HG03045 (cell line): ENCODE measurements around the gene SLC38A6.

ENCODE experiments used
- ATAC-seq: cut with Tn5 transposase; IDR thresholded peaks from one replicate; pipeline ENCODE4 v1.9.1; 2021; ENCODE audit warnings: mild to moderate bottlenecking, moderate library complexity; ENCODE audit not compliant: unreplicated experiment

SLC38A6 gene

DNA sequence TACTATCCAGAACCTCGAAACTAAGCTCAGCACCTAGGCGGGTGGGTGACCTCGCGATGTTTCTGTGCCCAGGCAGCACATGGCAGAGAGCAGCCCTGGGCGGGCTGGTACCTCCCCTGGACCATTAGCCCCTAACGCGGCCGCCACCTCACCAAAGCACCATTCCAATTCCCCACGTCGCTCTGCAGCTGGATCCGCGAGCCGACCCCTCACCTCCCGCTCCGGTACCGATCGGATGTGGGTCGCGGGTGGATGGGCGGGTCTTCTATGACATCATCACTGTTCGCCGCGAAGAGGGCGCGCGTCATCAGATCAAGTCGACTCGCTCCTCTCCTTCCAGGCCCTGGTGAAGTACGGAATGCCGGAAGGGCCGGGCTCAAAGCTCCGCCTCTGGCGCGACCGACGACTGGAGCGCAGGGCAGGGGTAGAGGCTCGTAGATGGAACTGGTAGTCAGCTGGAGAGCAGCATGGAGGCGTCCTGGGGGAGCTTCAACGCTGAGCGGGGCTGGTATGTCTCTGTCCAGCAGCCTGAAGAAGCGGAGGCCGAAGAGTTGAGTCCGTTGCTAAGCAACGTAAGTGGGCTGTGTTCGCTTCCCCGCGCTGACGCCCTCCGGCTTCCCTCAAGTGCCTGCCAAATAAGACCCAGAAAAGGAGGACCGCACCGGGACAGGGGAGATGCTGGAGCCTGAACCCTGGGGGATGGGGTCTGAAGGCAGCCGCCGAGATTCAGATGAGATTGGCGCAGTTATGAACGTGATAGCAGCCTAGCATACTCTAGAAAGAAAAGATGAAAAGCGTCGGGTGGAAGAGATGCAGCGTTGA, at the start of gene SLC38A6, which contains the start of gene TRMT5:
TSS of gene SLC38A6 (plus strand) at position 435 of the 822 bp plus-strand sequence. CDS start at position 468, 33 bp downstream.
TSS of gene TRMT5 (minus strand) at position 269 of the 822 bp plus-strand sequence. CDS start at position 163, 106 bp downstream.
- ATAC-seq = peak; percentile 93

DNA sequence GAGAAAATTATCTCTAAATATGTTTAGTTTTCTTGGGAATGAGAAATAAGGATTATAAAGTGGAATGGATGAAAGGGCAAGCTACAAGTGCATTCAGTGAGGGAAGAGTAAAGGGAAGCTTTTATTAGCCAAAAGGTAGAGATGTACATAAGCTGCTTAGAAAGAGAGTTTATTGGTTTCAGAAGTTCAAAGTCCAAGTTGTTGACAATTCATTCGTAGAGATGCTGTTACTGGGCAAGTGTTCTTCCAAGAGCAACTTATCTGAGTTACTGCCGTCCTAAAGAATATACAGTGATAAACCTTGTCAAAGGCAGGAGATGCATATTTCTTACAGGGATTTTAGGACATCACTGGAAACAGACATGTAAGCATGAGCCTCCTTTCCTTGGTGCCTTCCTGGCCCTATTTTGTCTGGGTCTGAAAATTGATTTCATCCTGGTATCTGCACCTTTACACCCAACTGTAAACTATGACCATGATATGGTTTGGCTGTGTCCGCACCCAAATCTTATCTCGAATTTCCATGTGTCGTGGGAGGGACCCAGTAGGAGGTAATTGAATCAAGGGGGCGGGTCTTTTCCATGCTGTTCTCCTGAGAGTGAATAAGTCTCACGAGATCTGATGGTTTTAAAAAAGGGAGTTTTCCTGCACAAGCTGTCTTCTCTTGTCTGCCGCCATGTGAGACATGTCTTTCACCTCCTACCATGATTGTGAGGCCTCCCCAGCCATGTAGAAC, 47.0 kb upstream of the SLC38A6 start:
- no peak for ATAC-seq

DNA sequence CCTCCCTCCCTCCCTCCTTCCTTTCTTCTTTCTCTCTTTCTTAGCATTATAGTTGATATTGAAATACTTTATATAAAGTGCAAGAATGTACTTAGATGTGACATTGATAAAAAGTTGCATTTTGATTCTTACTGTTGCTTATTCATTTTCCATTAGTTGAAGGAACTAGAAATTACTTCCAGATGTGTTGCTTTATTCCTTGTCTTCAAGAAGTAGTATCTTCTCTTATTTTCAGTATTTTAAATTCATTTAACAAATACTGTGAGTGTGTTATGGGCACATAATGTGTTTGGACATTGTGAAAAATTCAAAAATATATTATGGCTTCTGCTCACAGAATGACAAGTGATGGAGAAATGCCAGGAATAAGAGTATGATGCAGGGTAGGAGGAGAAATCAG, 45.7 kb upstream of the SLC38A6 start:
- no peak for ATAC-seq

DNA sequence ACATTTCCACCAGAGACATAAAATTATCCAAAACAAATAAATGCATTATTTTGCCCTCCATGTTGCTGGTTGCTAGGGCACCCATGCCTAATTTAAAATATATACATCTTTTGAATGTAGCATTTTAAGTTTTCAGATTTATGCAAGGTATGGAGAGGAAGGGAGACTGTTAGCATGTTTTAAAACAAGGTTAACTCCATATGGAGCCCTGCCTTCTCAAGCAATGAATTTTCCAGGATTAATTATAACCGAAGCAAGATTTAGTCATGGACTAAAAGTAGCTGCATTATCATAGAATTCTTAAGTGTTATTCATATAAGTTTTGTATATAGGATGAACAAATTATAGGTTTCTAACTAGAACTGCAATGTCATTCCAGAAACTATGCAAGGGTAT, 37.4 kb upstream of the SLC38A6 start:
- ATAC-seq = no peak

DNA sequence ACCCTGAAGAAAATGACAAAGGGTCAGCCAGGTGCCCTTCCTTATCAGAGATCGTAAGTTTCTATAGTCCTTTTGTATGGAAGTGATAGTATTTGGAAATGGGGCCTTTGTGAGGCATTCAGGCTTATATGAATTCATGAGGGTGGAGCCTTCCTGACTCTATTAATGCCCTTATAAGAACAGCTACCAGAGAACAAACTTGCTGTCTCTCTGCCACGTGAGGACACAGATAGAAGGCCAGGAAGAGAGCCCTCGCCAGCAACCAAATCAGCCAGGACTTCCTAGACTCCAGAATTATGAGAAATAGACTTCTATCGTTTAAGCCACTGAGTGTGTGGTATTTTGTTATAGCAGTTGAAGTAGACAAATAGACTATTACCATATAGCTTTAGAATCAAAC, 36.8 kb upstream of the SLC38A6 start:
- ATAC-seq = no peak

DNA sequence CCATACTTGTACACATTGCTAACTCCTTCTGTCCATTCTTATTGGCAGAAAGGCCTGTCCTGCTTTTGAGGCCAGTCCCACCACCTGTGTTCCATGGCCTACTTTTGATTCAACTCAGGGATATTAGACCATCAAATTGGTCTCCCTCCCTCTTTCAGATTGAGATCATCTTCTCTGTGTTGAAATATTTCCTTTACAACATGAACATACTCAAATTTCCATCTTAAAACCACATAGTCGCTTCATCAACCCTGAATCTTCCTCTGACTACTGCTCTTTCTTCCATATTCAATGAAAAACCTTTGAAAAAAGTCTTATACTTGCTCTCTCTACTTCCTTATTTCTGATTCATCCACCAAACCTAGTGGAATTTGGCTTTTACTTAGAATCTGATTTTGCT, 35.1 kb upstream of the SLC38A6 start:
- ATAC-seq = no peak

DNA sequence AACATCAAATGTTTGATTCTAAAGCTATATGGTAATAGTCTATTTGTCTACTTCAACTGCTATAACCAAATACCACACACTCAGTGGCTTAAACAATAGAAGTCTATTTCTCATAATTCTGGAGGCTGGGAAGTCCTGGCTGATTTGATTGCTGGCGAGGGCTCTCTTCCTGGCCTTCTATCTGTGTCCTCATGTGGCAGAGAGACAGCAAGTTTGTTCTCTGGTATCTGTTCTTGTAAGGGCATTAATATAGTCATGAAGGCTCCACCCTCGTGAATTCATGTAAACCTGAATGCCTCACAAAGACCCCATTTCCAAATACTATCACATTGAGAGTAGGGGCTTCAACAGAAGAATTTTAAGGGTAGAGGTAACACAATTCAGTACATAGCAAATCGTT, 34.3 kb upstream of the SLC38A6 start:
- ATAC-seq = no peak

DNA sequence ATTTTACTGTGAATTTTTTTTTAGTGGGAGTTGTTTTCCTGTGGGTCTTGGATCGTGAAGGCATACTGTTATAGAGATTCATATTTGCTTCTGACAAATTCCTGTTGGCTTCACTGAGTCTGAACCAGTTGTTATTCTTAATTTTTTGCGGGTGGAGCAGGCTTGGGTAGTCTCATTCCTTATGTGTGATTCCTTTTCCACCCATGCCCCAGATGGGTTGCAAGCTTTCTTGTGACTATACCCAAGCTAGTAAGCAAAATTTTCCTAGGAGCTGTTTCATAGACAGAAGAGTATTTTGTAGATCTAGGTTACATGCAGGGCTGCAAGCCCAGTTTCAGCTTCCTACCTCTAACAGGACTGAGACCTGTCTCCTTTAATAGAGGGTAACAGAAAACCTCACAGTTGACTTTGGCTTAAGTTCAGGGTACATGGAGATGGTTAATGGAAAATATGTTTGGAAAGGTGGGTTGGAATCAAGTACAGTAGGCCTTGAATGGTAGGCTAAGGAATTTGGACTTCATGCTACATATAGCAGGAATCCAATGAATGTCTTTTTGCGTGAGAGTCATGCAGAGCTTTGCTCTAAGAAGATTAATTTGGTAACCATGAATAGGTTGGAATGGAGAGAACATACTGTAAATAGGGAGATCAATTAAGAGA, 29.1 kb upstream of the SLC38A6 start:
- no peak for ATAC-seq

DNA sequence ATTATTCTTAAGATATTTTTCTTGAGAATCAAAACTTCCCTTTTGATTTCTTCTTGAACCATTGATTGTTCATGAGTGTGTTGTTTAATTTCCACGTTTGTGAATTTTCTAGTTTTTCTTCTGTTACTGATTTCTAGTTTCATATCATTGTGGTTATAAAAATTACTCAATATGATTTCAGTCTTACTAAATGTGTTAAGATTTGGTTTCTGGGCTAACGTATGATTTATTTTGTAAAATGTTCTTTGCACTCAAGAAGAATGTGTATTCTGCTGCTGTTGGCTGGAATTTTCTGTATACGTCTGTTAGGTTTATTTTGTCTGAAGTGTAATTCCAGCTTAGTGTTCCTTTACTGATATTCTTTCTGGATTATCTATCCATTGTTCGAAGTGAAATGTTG, 24.8 kb upstream of the SLC38A6 start:
- ATAC-seq = no peak

DNA sequence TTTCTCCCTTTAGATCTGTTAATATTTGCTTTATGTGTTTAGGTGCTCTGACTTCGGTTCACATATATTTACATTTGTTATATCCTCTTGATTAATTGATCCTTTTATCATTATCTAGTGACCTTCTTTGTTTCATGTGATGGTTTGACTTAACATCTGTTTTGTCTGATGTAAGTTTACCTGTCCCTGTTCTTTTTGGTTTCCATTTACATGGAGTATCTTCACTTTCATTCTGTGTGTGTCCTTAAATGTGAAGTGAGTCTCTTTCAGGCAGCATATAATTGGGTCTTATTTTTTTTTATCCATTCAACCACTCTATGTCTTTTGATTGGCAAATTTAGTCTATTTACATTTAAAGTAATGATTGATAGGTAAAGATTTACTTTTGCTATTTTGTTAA, 24.4 kb upstream of the SLC38A6 start:
- no peak for ATAC-seq

DNA sequence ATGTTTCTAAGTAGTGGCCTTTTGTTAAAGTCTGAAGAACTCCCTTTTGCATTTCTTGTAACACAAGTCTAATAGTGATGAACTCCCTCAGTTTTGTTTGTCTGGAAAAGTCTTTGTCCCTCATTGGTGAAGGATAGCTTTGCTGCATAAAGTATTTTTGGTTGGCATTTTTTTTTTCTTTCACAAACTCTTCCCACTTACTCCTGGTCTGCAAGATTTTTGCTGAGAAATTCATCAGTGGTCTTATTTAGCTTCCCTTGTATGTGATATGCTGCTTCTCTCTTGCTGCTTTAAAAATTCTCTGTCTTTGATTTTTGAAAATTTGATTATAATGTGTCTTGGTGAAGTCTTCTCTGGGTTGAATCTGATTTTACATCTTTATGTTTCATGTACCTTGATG, 22.9 kb upstream of the SLC38A6 start:
- no peak for ATAC-seq

DNA sequence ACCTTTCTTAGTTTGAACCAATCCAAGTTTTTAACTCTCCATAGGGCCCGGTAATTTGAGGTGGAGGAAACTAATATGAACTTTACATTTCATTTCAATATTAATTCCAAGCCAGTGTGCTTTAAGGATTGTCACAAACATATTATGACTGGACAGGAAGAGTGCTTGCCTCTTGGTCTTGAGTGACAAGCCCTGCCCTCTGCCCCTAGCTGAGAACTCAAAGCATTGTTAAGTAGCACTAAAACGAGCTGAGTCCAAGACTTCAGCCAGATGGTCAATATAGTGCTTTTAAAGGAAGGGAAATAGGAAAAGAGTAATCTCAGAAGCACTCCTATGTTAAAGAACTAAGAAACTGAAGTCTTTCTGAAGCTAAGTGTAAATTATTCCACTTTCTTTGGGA, 17.3 kb upstream of the SLC38A6 start:
- ATAC-seq = no peak

DNA sequence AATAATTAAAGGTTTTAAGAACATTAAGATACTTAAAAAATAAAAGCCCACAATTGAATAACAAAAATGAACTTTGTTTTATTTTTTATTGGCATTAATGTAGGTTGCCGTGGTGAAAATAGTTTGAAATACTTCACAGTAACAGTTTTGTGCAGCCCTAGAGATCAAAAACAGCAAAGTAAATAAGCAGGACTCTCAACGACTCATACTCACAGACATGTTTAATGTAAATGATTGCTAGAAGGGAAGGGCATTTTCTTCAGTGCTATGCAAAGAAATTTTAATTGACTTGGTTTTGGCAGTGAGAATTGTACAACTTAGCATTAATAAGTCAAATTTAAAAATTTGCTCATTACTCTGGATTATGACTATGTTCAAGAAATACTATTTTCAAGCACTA, 16.1 kb upstream of the SLC38A6 start:
- no peak for ATAC-seq

DNA sequence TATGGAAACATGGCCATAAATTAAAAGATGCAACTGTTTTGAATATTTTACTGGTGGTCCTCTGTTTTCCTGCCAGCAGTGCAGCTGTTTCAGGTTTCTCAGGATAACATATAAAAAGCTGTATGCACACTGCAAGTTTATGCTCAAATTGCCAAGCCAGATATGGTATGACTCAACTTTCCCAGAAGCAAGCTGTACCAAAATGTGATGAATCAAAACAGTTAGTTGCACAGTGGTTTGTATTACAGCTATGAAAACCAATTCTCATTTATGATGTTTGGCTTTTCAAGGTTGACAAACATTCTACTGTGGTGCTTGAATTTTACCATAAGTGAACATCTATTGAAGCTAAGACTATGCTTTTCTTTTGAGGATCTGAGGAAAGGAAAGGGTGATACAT, 15.6 kb upstream of the SLC38A6 start:
- ATAC-seq = no peak

DNA sequence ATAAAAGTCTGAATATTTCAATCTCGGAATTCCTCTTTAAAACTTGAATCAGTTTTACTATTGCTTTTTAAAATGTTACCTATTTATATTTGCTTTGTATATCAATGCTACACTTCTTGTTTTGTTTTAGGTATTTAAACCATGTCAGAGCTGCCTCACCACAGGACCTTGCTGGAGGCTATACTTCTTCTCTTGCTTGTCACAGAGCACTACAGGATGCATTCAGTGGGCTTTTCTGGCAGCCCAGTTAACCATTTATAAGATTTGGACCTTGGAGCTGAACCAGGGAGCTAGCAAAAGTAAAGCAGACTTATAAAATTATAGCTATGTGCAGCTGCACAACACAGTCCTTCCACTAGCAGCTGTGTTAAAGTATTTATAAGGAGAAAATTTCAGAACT, 12.9 kb upstream of the SLC38A6 start:
- ATAC-seq = no peak

DNA sequence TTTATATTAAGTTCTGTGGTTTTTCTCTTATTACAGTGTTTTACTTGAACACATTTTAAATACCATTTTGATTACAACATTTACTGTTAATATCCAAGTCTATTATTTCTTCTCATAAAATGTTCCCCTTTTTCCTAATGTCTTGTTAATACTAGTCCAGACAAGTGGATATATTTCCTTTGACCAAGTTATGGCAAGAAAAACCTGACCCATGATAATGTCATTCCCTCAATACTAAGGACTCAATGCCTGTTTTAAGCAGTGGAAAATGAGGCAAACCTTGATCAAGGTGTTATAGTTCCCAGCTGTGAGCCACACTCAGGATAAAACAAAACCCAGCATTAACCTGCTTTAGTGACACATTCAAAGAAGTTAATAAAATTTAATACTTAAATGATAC, 12.4 kb upstream of the SLC38A6 start:
- no peak for ATAC-seq

DNA sequence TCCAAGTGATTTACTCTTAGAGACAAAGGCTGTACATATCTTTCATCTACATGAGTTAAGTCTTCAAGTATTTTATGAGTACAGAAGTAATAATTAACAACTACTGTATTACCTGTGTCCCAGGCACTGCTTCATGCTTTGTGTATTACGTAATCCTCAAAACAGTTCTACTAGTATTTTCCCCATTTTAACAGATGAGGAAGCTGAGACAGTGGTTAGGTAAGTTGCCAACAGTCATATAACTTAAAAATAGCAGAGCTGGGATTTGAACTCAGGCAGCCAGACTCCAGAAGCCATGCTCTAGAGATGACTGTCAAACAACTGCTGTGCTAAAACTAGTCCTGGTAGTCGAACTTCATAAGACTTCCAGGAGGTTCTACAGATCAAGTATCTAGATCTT, 10.9 kb upstream of the SLC38A6 start:
- no peak for ATAC-seq

DNA sequence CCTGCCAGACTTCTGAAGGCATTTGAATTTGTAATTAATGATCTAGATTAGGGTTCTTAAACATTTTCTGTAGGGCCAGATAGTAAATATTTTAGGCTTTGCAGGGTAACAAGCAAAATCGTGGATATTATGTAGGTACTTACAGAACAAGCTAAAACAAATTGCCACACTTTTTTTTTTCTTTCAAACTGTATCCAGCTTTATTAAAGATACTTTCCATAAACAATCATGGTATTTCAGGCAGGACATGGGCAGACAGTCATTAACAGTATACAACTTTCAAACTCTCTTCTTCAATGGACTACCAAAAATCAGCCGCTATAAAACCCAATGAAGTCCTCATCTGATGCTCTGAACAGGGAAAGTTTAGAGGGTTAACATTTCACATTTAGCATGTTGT, 9.8 kb upstream of the SLC38A6 start:
- ATAC-seq = no peak

DNA sequence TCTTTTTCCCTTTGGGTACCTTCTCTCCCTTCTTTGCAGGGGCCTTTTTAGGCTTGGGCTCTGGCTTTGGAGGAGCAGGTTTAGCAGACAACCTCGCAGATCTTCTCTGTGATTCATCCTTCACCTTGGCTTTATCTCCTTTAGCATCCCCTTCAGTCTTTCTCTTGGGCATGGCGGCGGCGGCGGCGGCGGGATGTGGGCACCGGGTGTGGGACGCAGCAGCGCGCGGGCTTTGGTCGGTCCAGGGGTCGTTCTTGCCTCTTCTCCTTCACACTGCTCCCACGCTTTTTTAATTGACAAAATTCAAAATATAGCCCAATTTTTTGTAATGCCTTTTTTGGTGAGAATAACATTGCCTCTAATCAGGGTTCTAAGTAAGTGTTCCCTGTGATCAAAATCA, 8.8 kb upstream of the SLC38A6 start:
- ATAC-seq = no peak

DNA sequence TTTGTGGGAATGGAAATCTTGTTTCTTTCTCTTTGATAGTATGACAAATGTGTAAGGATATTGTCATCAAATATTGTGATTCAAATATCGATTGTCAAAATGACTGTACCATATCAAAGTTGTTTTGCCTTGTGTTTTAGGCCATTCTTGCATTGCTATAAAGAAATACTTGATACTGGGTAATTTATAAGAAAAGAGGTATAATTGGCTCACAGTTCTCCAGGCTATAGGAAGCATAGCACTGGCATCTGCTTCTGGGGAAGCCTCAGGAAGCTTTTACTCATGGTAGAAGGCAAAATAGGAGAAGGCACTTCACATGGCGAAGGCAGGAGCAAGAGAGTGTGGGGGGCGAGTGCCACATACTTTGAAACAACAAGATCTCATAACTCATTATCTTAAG, 8.0 kb upstream of the SLC38A6 start:
- ATAC-seq = no peak

DNA sequence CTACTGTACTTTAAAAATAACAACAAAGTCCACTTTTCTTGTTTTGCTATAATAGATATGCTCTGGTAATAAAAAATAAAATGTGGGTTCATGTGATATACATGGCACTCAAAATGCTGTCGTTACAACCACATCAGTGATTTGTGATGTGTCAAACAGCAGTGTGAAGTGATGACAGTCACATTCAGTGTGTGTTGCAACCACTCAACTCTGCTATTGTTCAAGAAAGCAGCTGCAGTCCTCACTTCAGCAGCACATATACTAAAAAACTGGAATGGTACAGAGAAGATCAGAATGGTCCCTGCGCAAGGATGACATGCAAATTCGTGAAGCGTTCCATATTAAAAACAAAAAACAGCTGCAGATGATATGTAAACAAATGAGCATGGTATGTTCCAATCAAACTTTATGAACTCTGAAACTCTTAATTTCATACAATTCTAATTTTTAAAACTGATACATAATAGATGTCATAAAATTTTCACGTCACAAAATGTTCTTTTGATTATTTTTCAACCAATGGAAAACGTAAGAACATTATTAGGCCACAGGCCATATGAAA, 6.9 kb upstream of the SLC38A6 start:
- no peak for ATAC-seq
